ENCODE results near the gene ACO2.
A peak's percentile ranks its signal among the peaks of the same experiment; 100 is the strongest.

The ACO2 gene

DNA sequence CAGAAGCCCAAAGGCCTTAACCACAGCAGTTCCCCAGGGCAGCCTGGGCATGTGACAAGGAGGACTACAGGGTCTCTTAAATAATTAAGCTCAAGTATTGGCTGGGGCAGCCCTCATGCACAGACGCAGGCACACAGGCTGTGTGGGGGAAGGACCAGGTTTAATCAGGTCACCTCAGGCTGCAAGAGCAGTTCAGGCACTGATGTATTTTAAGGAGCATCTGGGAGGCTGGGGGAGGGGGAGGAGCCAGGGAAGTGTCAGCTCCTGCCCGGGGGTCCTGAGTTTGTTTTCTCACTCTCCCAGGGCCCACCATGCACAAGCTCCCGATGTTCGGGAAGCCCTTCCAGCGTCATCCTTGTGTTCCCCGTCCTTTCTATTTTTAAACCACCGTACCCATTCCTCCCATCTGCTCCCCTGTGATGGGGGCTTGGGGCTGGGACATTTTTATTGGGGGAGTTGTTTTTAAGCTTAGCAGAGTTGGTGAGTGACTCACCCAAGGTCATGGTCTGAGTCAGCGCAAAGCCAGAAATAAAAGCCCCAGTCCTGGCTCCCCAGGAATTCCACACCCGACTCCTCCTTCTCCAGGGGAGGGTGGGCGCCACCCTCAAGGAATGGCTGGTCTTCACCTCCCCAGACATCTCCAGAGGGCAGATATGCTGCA lies 94.3 kb downstream of the ACO2 start:
- peaks cover 25% of the 10 kb centered on the region for H3K4me1 ChIP-seq
- no peak overlapping the region for H3K4me3 ChIP-seq (ENCODE audit: low read depth, low read length)
- no peaks in the 10 kb centered on the region for H3K9me3 ChIP-seq
- H3K36me3 ChIP-seq = no peaks in the 10 kb centered on the region
- no peaks in the 10 kb centered on the region for H3K27me3 ChIP-seq
- peak; percentile 30 for DNase-seq
- TF ChIP-seq CTCF (IDR thresholded peaks at IDR 0.05; ENCODE audit: low read depth, low read length) = no peak

DNA sequence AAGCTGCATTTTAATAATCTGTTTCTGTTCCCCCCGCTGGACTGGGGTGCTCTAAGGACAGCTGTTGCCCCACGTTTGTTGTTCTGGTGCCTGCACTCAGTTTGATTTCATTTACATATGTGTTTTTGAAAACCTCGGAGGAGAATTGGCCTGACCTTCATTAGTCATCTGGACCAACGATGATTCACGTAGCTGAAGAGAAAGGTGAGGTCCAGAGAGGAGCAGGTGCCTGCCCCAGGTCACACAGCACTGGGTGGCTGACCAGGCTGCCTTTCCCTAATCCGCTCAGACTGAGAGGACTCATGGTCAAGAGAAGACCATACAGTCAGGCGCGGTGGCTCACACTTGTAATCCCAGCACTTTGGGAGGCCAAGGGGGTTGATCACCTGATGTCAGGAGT lies 95.6 kb downstream of the ACO2 start:
- no peak for DNase-seq

DNA sequence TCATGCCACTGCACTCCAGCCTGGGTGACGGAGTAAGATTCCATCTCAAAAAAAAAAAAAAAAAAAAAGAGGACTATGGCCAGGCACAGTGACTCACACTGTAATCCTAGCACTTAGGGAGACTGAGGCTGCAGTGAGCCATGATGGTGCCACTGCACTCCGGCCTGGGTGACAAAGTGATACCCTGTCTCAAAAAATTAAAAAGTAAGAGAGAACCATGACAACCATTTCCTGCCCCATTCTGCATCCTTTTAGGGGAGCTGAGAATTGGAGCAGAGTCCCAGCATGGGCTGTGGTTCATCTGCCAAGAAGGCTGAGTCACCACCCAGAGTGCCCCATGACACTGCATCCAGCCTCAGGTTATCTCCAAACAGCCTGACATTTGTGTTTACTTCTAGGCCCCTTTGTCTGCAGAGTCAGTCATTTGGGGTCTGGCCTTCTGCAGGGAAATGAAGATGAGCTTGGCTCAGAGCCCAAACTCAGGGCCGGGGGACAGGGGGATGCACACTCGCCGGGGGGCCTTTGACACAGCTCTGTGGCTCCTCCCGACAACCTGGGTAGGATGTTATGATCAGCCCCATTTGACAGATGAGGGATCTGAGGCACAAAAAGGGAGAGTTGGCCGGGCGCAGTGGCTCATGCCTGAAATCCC lies 96.6 kb downstream of the ACO2 start:
- Histone ChIP-seq H3K27me3 (no peaks in the 10 kb centered on the region), H3K4me1 (peaks cover 30% of the 10 kb centered on the region), H3K4me3 (ENCODE audit: low read depth, low read length) (no peak overlapping the region), H3K9me3 (no peaks in the 10 kb centered on the region), H3K36me3 (no peaks in the 10 kb centered on the region)
- DNase-seq = peak; percentile 81
- TF ChIP-seq CTCF (IDR thresholded peaks at IDR 0.05; ENCODE audit: low read depth, low read length) = no peak

More for the DNA sequence above, 95.6 kb downstream of the ACO2 start:
- Histone ChIP-seq H3K27me3 (no peaks in the 10 kb centered on the region), H3K4me1 (peaks cover 36% of the 10 kb centered on the region), H3K4me3 (ENCODE audit: low read depth, low read length) (no peak overlapping the region), H3K36me3 (no peaks in the 10 kb centered on the region), H3K9me3 (no peaks in the 10 kb centered on the region)
- TF ChIP-seq CTCF (IDR thresholded peaks at IDR 0.05; ENCODE audit: low read depth, low read length) = no peak

DNA sequence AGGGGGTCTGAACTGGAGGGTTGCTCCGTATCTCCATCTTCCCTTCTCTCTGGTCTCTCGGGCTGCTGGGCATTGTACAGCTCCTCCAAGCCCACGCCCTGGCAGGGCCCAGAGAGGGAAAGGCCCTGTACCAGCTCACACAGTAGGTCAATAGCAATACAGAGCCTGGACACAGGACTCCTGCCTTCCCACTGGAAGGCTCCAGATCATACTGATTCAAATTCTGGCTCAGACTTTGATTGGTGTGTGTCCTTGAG lies 98.5 kb downstream of the ACO2 start:
- H3K4me1 ChIP-seq = peaks cover 19% of the 10 kb centered on the region
- DNase-seq = no peak
- H3K27me3 ChIP-seq = no peaks in the 10 kb centered on the region
- no peak overlapping the region for H3K4me3 ChIP-seq (ENCODE audit: low read depth, low read length)
- TF ChIP-seq CTCF (IDR thresholded peaks at IDR 0.05; ENCODE audit: low read depth, low read length) = no peak
- no peaks in the 10 kb centered on the region for H3K9me3 ChIP-seq
- no peaks in the 10 kb centered on the region for H3K36me3 ChIP-seq

DNA sequence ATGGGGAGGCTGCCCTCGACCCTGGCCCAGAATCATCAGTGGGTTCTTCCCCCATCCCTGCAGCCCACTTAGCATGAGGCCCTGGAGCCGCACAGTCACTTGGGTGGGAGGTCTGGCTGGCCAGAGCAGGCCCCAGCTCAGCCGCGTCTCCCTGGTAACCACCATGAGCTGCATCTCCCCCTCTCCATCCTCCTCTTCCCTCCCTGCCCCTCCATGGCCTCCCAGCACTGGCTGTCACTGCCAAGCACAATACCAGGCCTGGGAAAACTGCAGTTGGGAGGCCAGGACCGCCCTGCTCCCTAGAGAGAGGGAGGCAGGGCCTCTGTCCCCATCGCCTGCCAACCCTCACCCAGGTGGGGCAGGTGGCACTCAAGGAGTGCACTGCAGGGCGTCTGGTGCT lies 99.9 kb downstream of the ACO2 start:
- no peak for TF ChIP-seq CTCF (IDR thresholded peaks at IDR 0.05; ENCODE audit: low read depth, low read length)
- no peaks in the 10 kb centered on the region for H3K36me3 ChIP-seq
- H3K4me1 ChIP-seq = peaks cover 11% of the 10 kb centered on the region
- no peaks in the 10 kb centered on the region for H3K27me3 ChIP-seq
- DNase-seq = peak; percentile 72
- no peaks in the 10 kb centered on the region for H3K9me3 ChIP-seq
- no peak overlapping the region for H3K4me3 ChIP-seq (ENCODE audit: low read depth, low read length)

- no peak for TF ChIP-seq CTCF (IDR thresholded peaks at IDR 0.05; ENCODE audit: low read depth, low read length)
- Histone ChIP-seq H3K9me3 (no peaks in the 10 kb centered on the region), H3K36me3 (no peaks in the 10 kb centered on the region), H3K27me3 (no peaks in the 10 kb centered on the region), H3K4me1 (peaks cover 11% of the 10 kb centered on the region), H3K4me3 (ENCODE audit: low read depth, low read length) (no peak overlapping the region)
- no peak for DNase-seq
Measured at GRCh38 chr22:41570221-41570620, 101.3 kb downstream of the ACO2 start.

All from BE2C (cell line).